ACC112 (cell line): Measurements from ENCODE around the gene CEP131.

Source experiments
- H2AFZ ChIP-seq: fragments of 200-600 bp; sonication (generic); one replicate; pipeline ENCODE4 v1.6.0; 2017; ENCODE audit warnings: antibody characterized with exemption, low read length; ENCODE audit not compliant: unreplicated experiment
- H3K27ac ChIP-seq: fragments of 200-600 bp; sonication (generic); 2 replicates; pipeline ENCODE4 v1.5.1; 2014; ENCODE audit warnings: low read depth, mild to moderate bottlenecking, antibody characterized with exemption, low read length, moderate library complexity
- H3K27me3 ChIP-seq: fragments of 200-600 bp; sonication (generic); 2 replicates; pipeline ENCODE4 v1.6.1; 2014; ENCODE audit warnings: mild to moderate bottlenecking, antibody characterized with exemption, low read length, moderate library complexity, mixed read lengths; ENCODE audit not compliant: insufficient read depth
- H3K36me3 ChIP-seq: fragments of 200-600 bp; sonication (generic); 2 replicates; pipeline ENCODE4 v1.6.1; 2016; ENCODE audit warnings: mild to moderate bottlenecking, antibody characterized with exemption, low read length, moderate library complexity, mixed read lengths; ENCODE audit not compliant: insufficient read depth
- H3K4me1 ChIP-seq: fragments of 200-600 bp; sonication (generic); one replicate; pipeline ENCODE4 v1.6.1; 2016; ENCODE audit warnings: low read length, mixed read lengths; ENCODE audit not compliant: insufficient read depth, unreplicated experiment, control insufficient read depth
- H3K4me3 ChIP-seq: fragments of 200-600 bp; sonication (generic); 2 replicates; pipeline ENCODE4 v1.5.1; 2014; ENCODE audit warnings: mild to moderate bottlenecking, low read depth, low read length
- H3K79me2 ChIP-seq: fragments of 200-600 bp; sonication (generic); one replicate; pipeline ENCODE4 v1.6.0; 2016; ENCODE audit warnings: low read length; ENCODE audit not compliant: control insufficient read depth, unreplicated experiment, insufficient read depth

The CEP131 gene

GRCh38 chr17:81163703-81164370, 58.9 kb downstream of the CEP131 start:
- Histone ChIP-seq H3K27ac (no peak overlapping the region), H3K4me1 (no peaks in the 10 kb centered on the region), H2AFZ (no peak overlapping the region), H3K4me3 (no peak overlapping the region), H3K27me3 (peaks cover 27% of the 10 kb centered on the region; the same call in 1 of the 2 replicates), H3K79me2 (no peaks in the 10 kb centered on the region), H3K36me3 (no peaks in the 10 kb centered on the region)

GRCh38 chr17:81163051-81163695, 59.6 kb downstream of the CEP131 start:
- H2AFZ ChIP-seq = no peak overlapping the region

GRCh38 chr17:81162491-81162890, 60.3 kb downstream of the CEP131 start:
- Histone ChIP-seq H3K79me2 (no peaks in the 10 kb centered on the region), H3K27ac (no peak overlapping the region), H3K4me3 (no peak overlapping the region), H3K27me3 (peaks cover 21% of the 10 kb centered on the region; the same call in 1 of the 2 replicates), H3K36me3 (no peaks in the 10 kb centered on the region), H3K4me1 (no peaks in the 10 kb centered on the region), H2AFZ (no peak overlapping the region)

More at GRCh38 chr17:81163051-81163695, 59.6 kb downstream of the CEP131 start:
- no peak overlapping the region for H3K4me3 ChIP-seq
- no peaks in the 10 kb centered on the region for H3K4me1 ChIP-seq
- H3K36me3 ChIP-seq = no peaks in the 10 kb centered on the region
- peaks cover 27% of the 10 kb centered on the region; the same call in 1 of the 2 replicates for H3K27me3 ChIP-seq
- H3K79me2 ChIP-seq = no peaks in the 10 kb centered on the region
- no peak overlapping the region for H3K27ac ChIP-seq

GRCh38 chr17:81161972-81162371, 60.8 kb downstream of the CEP131 start:
- H3K79me2 ChIP-seq = no peaks in the 10 kb centered on the region
- no peaks in the 10 kb centered on the region for H3K4me1 ChIP-seq
- H3K36me3 ChIP-seq = no peaks in the 10 kb centered on the region
- H3K27ac ChIP-seq = no peak overlapping the region
- H3K4me3 ChIP-seq = no peak overlapping the region
- H2AFZ ChIP-seq = no peak overlapping the region
- peaks cover 17% of the 10 kb centered on the region; the same call in 1 of the 2 replicates for H3K27me3 ChIP-seq

DNA sequence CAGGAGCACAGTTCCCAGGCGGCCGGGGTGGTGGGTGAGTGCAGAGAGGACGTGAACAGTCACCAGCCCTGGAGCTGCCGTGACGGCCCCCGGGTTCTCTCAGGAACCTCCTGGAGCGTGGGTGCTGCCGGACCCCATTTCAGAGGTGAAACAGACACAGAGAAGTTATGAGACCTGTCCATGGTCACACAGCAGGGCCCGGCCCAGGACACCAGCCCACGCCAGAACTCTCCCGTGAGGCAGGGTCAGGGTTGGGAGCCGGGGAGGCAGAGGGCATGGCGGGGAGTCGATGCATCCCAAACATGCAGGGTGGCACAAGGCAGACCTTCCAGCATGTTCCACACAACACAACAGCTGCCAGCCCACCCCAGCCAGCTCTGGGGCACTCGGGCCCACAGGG, 61.2 kb downstream of the CEP131 start:
- Histone ChIP-seq H2AFZ (no peak overlapping the region), H3K36me3 (no peaks in the 10 kb centered on the region), H3K4me3 (no peak overlapping the region), H3K27ac (no peak overlapping the region), H3K4me1 (no peaks in the 10 kb centered on the region), H3K79me2 (no peaks in the 10 kb centered on the region), H3K27me3 (peaks cover 13% of the 10 kb centered on the region; the same call in 1 of the 2 replicates)

GRCh38 chr17:81160747-81161453, 61.9 kb downstream of the CEP131 start:
- no peaks in the 10 kb centered on the region for H3K36me3 ChIP-seq
- no peaks in the 10 kb centered on the region for H3K79me2 ChIP-seq
- no peak overlapping the region for H3K27ac ChIP-seq
- no peak overlapping the region for H3K4me3 ChIP-seq
- H3K27me3 ChIP-seq = peaks cover 11% of the 10 kb centered on the region; the same call in 1 of the 2 replicates
- H2AFZ ChIP-seq = no peak overlapping the region
- H3K4me1 ChIP-seq = no peaks in the 10 kb centered on the region

GRCh38 chr17:81160306-81160705, 62.5 kb downstream of the CEP131 start:
- Histone ChIP-seq H3K79me2 (no peaks in the 10 kb centered on the region), H3K4me1 (no peaks in the 10 kb centered on the region), H3K36me3 (no peaks in the 10 kb centered on the region), H3K27me3 (peaks cover 7% of the 10 kb centered on the region; the same call in 1 of the 2 replicates), H3K27ac (no peak overlapping the region), H3K4me3 (no peak overlapping the region), H2AFZ (no peak overlapping the region)

DNA sequence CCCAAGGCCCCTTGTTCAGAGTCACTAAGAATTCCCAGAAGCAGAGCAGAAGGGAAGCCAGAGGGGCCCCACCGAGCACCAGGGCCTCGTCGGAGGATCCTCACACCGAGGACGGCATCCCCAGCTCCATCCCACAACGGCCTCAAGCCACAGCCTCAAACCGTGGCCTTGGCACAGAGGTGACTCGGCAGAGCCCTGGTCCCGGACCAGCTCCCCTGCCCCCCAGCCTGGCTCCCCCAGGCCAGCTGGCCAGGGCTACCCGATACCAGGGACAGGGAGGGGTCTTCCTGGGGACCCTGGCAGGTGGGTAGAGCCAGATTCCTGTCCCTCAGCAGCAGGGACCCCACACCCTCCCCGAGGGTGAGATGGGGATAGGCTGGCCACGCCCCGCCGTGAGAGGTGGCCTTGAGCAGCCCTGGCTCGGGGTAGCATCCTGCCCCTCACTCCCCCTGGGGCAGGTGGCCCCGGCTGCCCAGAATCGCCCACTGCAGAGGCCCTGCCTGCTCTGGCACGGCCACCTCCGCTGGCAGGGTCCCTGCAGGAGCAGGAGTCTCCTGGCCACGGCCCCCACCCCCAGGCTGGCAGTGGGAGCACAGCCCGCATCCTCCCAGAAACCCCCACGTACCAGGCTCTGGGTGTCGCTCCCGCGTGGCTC, 63.0 kb downstream of the CEP131 start:
- Histone ChIP-seq H3K36me3 (no peaks in the 10 kb centered on the region), H3K4me3 (no peak overlapping the region), H2AFZ (no peak overlapping the region), H3K27ac (no peak overlapping the region), H3K4me1 (no peaks in the 10 kb centered on the region), H3K27me3 (0 out of 2 replicates have a peak, but pooled peaks cover 2% of the 10 kb centered on the region), H3K79me2 (no peaks in the 10 kb centered on the region)

DNA sequence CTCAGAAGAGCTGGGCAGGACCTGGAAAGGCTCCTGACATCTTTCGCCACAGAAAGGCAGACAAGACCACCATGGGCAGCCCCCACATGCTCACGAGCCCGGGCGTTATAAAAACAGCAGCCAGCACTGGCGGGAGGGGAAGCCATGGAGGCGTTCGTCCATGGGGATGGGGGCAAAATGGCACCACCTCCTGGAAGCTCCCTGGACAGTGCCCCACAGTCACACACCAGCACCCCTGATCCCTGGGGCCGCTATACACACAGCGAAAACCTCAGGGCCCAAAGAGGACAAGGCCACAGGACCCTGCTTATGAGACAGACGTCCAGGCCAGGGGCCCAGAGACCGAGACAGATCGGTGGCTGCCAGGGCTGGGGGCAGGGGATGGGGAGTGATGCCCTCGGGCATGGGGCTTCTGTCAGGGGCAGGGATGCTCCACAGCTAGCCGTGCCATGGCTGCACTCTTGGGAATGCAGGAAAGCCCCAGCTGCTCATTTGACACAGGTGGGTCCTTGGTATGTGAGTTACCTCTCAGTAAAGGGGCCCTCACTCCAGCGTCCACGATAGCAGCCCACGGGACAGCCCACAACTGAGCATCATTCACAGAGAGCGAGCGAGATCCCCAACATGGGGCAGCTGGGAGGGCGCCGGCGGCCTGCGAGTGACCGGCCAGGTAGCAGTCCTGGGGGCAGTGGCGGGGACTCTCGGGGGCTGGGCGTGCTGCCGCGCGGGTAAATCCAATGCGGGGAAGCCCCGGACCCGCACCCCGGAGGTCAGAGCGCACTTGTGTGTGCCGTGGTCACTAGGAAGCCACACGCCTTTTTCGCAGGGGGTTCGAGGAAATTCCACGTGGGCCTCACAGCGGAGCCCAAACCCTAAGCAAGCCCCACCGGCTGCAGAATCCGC, 63.8 kb downstream of the CEP131 start:
- Histone ChIP-seq H2AFZ (no peak overlapping the region), H3K36me3 (no peaks in the 10 kb centered on the region), H3K27me3 (no peaks in the 10 kb centered on the region), H3K4me1 (no peaks in the 10 kb centered on the region), H3K79me2 (no peaks in the 10 kb centered on the region), H3K4me3 (no peak overlapping the region), H3K27ac (no peak overlapping the region)
